ENCODE results near the gene MYL10. TPM values are rescaled to one million over a fixed set of nuclear protein-coding genes. Genes with fewer than 3 reads are reported as not detected.

The MYL10 gene
- total and polyA plus RNA-seq, 2 of the 13 experiments (the other 11 are each of a cell fraction or from before 2014, with no cell fraction given) = not detected

GRCh38 chr7:101614098-101614938 lies 14.8 kb downstream of the MYL10 start:
- ATAC-seq = no peak
- Histone ChIP-seq H3K4me1 (ENCODE audit: insufficient read depth, low read length) (no peaks in the 10 kb centered on the region), H3K27ac (ENCODE audit: extremely low read length, insufficient read depth, low read length) (no peak overlapping the region), H2AFZ (ENCODE audit: low read length) (no peak overlapping the region), H3K79me2 (ENCODE audit: insufficient read depth, low read length) (no peaks in the 10 kb centered on the region), H3K9me3 (ENCODE audit: low read length) (no peaks in the 10 kb centered on the region), H3K4me3 (replicated peaks in 1 of 3; ENCODE audit: insufficient read depth in 1 of 3, low read depth in 2 of 3, low read length in 3 of 3) (no peak overlapping the region), H3K36me3 (replicated peaks in 1 of 2; ENCODE audit: control insufficient read depth in 1 of 2, insufficient read depth in 2 of 2, low read length in 2 of 2) (no peaks in the 10 kb centered on the region), H4K20me1 (ENCODE audit: insufficient read depth, low read length) (no peaks in the 10 kb centered on the region), H3K9ac (ENCODE audit: insufficient read depth, low read depth, low read length) (no peak overlapping the region), H3K4me2 (ENCODE audit: low read depth, low read length) (no peak overlapping the region), H3K27me3 (ENCODE audit: control insufficient read depth in 1 of 2, insufficient read depth in 2 of 2, low read length in 2 of 2) (peaks cover 2 to 40% of the 10 kb centered on the region in 2 experiments; a peak in 4 of 5 replicates)
- WGBS (ENCODE audit: low lambda C conversion rate) = 31% methylated on average over 6 of the region's 13 CpGs
- POLR2A ChIA-PET = no interaction called here
- TF ChIP-seq RARA (CRISPR knock-in tag; IDR thresholded peaks at IDR 0.05) = no peak
- TF ChIP-seq ARNT2 (CRISPR knock-in tag; IDR thresholded peaks at IDR 0.05; ENCODE audit: low read depth) = no peak
- TF ChIP-seq HIC2 (CRISPR knock-in tag; IDR thresholded peaks at IDR 0.05; ENCODE audit: low read depth) = no peak
- TF ChIP-seq, protein P1, sequence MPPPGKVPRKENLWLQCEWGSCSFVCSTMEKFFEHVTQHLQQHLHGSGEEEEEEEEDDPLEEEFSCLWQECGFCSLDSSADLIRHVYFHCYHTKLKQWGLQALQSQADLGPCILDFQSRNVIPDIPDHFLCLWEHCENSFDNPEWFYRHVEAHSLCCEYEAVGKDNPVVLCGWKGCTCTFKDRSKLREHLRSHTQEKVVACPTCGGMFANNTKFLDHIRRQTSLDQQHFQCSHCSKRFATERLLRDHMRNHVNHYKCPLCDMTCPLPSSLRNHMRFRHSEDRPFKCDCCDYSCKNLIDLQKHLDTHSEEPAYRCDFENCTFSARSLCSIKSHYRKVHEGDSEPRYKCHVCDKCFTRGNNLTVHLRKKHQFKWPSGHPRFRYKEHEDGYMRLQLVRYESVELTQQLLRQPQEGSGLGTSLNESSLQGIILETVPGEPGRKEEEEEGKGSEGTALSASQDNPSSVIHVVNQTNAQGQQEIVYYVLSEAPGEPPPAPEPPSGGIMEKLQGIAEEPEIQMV (CRISPR knock-in tag; IDR thresholded peaks at IDR 0.05; ENCODE audit: low read depth) = no peak
- no peak for TF ChIP-seq FOXJ3 (CRISPR knock-in tag; IDR thresholded peaks at IDR 0.05; ENCODE audit: borderline replicate concordance)
- no peak for DNase-seq (ENCODE audit: low spot score)
- CTCF ChIA-PET (ENCODE audit: low intra/inter-chr PET ratio, low total read pairs) = no interaction called here
- no TSS peak for BruUV-seq (replicated peaks)
- in situ Hi-C loops (cut with HindIII; ENCODE audit: extremely low pct_ligation_motif_present, low pct_unique_long_range_greater_than_20kb) = no loop called here
- intact Hi-C loops (cut with micrococcal nuclease; ENCODE audit: unreplicated experiment) = no loop called here
- FAIRE-seq = no peak

All from HepG2 (cell line).